Measurements from ENCODE around the gene SOBP. TPM values are rescaled to one million over a fixed set of nuclear protein-coding genes. Genes with fewer than 3 reads are reported as not detected.
A peak's percentile ranks its signal among the peaks of the same experiment; 100 is the strongest.

Gene SOBP
- total RNA-seq: 23.0 and 24.0 TPM in 2 replicates
- long read RNA-seq, partial matches to known transcripts: 7 of 17 reads
- long read RNA-seq, other reads (novel, unspliced or antisense): 9 of 17 reads

GRCh38 chr6:107489636-107490565 lies at the start of gene SOBP:
TSS of gene SOBP (plus strand) at chr6:107490117. CDS start at chr6:107490617, 500 bp downstream.
- peak within 1 kb of the TSS; percentile 97 for H3K27ac Mint-ChIP-seq (ENCODE audit: unreplicated experiment)
- no peaks in the 10 kb centered on the region for H3K36me3 Mint-ChIP-seq (ENCODE audit: low read depth)

DNA sequence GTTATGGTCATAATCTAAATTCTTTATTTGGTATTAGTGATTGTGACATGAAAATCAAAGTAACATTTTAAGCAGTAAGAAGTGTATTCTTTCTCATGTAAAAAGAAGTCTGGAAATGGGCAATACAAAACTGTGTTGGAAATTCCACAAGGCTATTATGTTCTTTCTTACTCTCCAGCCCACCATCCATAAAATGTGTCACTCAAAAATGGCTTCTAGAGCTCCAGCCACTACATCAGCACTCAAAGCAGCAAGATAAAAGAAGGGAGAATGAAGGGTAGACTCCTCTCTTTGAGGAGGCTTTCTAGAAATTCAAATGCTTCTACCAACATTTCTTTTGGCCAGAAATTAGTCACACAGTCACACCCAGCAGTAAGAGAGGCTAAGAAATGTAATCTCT lies 49.0 kb upstream of the SOBP start:
- DNase-seq (ENCODE audit: low read depth, low spot score): no peak
- peaks cover 17% of the 10 kb centered on the region for H3K4me1 Mint-ChIP-seq
- H3K27me3 Mint-ChIP-seq (ENCODE audit: low read depth): no peaks in the 10 kb centered on the region
- peaks cover 5% of the 10 kb centered on the region for H3K36me3 Mint-ChIP-seq (ENCODE audit: low read depth)
- no peak overlapping the region for H3K4me3 Mint-ChIP-seq
- TF ChIP-seq, protein P1, sequence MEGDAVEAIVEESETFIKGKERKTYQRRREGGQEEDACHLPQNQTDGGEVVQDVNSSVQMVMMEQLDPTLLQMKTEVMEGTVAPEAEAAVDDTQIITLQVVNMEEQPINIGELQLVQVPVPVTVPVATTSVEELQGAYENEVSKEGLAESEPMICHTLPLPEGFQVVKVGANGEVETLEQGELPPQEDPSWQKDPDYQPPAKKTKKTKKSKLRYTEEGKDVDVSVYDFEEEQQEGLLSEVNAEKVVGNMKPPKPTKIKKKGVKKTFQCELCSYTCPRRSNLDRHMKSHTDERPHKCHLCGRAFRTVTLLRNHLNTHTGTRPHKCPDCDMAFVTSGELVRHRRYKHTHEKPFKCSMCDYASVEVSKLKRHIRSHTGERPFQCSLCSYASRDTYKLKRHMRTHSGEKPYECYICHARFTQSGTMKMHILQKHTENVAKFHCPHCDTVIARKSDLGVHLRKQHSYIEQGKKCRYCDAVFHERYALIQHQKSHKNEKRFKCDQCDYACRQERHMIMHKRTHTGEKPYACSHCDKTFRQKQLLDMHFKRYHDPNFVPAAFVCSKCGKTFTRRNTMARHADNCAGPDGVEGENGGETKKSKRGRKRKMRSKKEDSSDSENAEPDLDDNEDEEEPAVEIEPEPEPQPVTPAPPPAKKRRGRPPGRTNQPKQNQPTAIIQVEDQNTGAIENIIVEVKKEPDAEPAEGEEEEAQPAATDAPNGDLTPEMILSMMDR (conservative IDR thresholded peaks at IDR 0.05): no peak
- H3K9me3 Mint-ChIP-seq: no peaks in the 10 kb centered on the region
- H3K27ac Mint-ChIP-seq (ENCODE audit: unreplicated experiment): no peak overlapping the region

More at GRCh38 chr6:107489636-107490565, at the start of gene SOBP:
- no peaks in the 10 kb centered on the region for H3K9me3 Mint-ChIP-seq
- H3K27me3 Mint-ChIP-seq (ENCODE audit: low read depth): peaks cover 30% of the 10 kb centered on the region
- DNase-seq (ENCODE audit: low read depth, low spot score): peak; percentile 76
- TF ChIP-seq, protein P1 (conservative IDR thresholded peaks at IDR 0.05): peak; percentile 41
- H3K4me1 Mint-ChIP-seq: peaks cover 17% of the 10 kb centered on the region
- peak within 1 kb of the TSS; percentile 100 for H3K4me3 Mint-ChIP-seq

- TF ChIP-seq, protein P1 (conservative IDR thresholded peaks at IDR 0.05): no peak
Observed at GRCh38 chr6:107441682-107442081, 48.2 kb upstream of the SOBP start.

DNA sequence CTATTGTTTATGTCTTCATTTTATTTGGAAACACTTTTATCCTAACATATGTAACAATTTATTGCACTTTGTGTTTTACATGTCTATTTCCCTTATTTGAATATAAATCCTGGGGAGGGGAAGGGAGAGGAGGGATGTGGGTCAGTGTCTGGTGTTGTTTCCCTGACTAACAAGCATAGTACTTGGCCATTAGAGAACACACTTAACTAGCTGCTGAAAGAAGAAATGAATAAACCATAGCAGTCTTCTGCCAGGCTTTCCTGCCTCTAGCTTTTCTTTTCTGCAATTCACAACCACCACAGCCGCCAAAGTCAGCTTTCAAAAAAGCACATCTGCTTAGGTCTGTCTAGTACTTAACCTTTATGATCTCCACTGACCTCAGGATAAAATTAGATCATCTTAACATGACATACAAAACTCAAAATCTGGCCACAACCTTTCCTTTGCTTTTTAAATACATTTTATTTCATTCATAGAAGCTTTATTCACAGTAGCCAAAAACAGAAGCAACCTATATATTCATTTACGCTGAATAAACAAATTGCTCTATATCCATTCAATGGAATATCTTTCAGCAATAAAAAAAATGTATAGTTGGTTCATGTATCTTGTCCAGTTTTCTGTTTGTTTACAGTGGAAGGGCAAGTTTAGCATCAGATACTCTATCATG lies 46.8 kb upstream of the SOBP start:
- no peak overlapping the region for H3K27ac Mint-ChIP-seq (ENCODE audit: unreplicated experiment)
- H3K36me3 Mint-ChIP-seq (ENCODE audit: low read depth): peaks cover 16% of the 10 kb centered on the region
- H3K4me1 Mint-ChIP-seq: peaks cover 17% of the 10 kb centered on the region
- no peaks in the 10 kb centered on the region for H3K27me3 Mint-ChIP-seq (ENCODE audit: low read depth)
- no peak overlapping the region for H3K4me3 Mint-ChIP-seq
- H3K9me3 Mint-ChIP-seq: peaks cover 3% of the 10 kb centered on the region
- DNase-seq (ENCODE audit: low read depth, low spot score): no peak
- TF ChIP-seq, protein P1 (conservative IDR thresholded peaks at IDR 0.05): no peak

More at GRCh38 chr6:107441682-107442081, 48.2 kb upstream of the SOBP start:
- Mint-ChIP-seq H3K27ac (ENCODE audit: unreplicated experiment) (no peak overlapping the region), H3K4me1 (peaks cover 17% of the 10 kb centered on the region), H3K9me3 (peaks cover under 1% of the 10 kb centered on the region), H3K36me3 (ENCODE audit: low read depth) (peaks cover 9% of the 10 kb centered on the region), H3K4me3 (no peak overlapping the region), H3K27me3 (ENCODE audit: low read depth) (no peaks in the 10 kb centered on the region)
- no peak for DNase-seq (ENCODE audit: low read depth, low spot score)

DNA sequence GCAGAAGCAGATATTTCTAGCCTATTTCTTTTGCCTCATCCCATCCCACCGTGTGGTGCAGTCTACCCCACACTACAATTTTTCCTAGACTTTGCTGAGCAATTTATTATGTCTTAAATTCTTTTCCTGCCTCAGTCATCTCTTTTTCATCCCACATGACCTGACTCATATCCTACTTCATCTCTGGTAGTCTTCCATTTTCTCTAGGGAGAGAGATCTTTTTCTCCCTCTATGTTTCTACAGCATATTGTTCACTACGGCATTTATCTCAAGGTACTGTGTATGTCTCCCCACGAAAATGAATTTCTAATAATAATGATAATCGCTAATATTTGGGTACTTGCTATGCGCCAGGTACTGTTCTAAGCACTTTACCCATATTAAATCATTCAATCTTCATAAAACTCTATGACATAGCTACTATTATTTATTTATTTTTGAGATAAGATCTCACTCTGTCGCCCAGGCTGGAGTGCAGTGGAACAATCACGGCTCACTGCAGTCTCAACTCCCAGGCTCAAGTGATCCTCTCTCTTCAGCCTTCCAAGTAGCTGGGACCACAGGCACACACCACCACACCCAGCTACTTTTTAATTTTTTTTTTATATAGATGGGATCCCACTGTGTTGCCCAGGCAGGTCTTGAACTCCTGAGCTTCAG lies 46.2 kb upstream of the SOBP start:
- TF ChIP-seq, protein P1 (conservative IDR thresholded peaks at IDR 0.05): no peak
- H3K9me3 Mint-ChIP-seq: peaks cover 8% of the 10 kb centered on the region
- H3K4me3 Mint-ChIP-seq: no peak overlapping the region
- DNase-seq (ENCODE audit: low read depth, low spot score): no peak
- H3K27me3 Mint-ChIP-seq (ENCODE audit: low read depth): no peaks in the 10 kb centered on the region
- peaks cover 22% of the 10 kb centered on the region for H3K36me3 Mint-ChIP-seq (ENCODE audit: low read depth)
- peaks cover 17% of the 10 kb centered on the region for H3K4me1 Mint-ChIP-seq
- no peak overlapping the region for H3K27ac Mint-ChIP-seq (ENCODE audit: unreplicated experiment)
